B cell (primary cell): ENCODE results near the gene PTPRM. TPM values are rescaled to one million over a fixed set of nuclear protein-coding genes. Genes with fewer than 3 reads are reported as not detected.

Source experiments
- ATAC-seq: fragments of 200-7000 bp; cut with Tn5 transposase; one replicate; pipeline ENCODE4 v1.10.0; 2021; ENCODE audit warnings: low read depth, mild to moderate bottlenecking, moderate number of reproducible peaks, moderate library complexity
- CTCF ChIA-PET: fragments of 350-600 bp; sonication (Branson Sonifier 250); formaldehyde crosslinking; loops from one replicate; lab custom pipeline; 2021; ENCODE audit warnings: antibody characterized with exemption, inconsistent platforms; lab: Charles Lee
- POLR2A ChIA-PET: fragments of 350-600 bp; sonication (Branson Sonifier 250); formaldehyde crosslinking; loops from one replicate; lab custom pipeline; 2021; ENCODE audit warnings: antibody characterized with exemption; lab: Charles Lee
- DNase-seq: peaks from one replicate; pipeline ENCODE4 v3.0.0; 2013
- H2AFZ ChIP-seq: 2 replicates; pipeline ENCODE4 v1.6.1; 2012; ENCODE audit warnings: mild to moderate bottlenecking, low read depth, low read length; ENCODE audit not compliant: insufficient read depth, poor library complexity, severe bottlenecking
- H3K27ac ChIP-seq, 2 donors: 1 replicate in 1 of 2; 2 replicates in 1 of 2; pipeline ENCODE4 v1.5.1; 2012 to 2013; ENCODE audit warnings: low read length in 2 of 2, mild to moderate bottlenecking in 2 of 2, moderate library complexity in 1 of 2
- H3K27me3 ChIP-seq, 4 experiments: fragments of 200-600 bp in 1 of 4; sonication (generic) in 1 of 4; replicated peaks in 1 of 4; 1 replicate in 2 of 4; 2 replicates in 2 of 4; pipeline versions ENCODE4 v1.6.1 to v1.7.0; 2013 to 2016; ENCODE audit warnings: low read length in 3 of 4, mild to moderate bottlenecking in 2 of 4, mixed read lengths in 1 of 4, moderate library complexity in 1 of 4; ENCODE audit not compliant: insufficient read depth in 4 of 4, control insufficient read depth in 3 of 4; ENCODE audit errors: control extremely low read depth in 1 of 4
- H3K36me3 ChIP-seq, 2 experiments: replicated peaks in 1 of 2; 1 replicate in 1 of 2; 2 replicates in 1 of 2; pipeline versions ENCODE4 v1.6.1 to v1.7.1; 2013; ENCODE audit warnings: low read length in 1 of 2; ENCODE audit not compliant: insufficient read depth in 2 of 2, control insufficient read depth in 1 of 2; ENCODE audit errors: control extremely low read depth in 1 of 2, extremely low read depth in 1 of 2
- H3K4me1 ChIP-seq, 2 donors: fragments of 200-600 bp in 1 of 2; sonication (generic) in 1 of 2; 1 replicate in 1 of 2; 2 replicates in 1 of 2; pipeline versions ENCODE4 v1.5.1 to v1.6.1; 2013 to 2017; ENCODE audit warnings: low read length in 2 of 2; ENCODE audit not compliant: control insufficient read depth in 2 of 2, insufficient read depth in 2 of 2
- H3K4me2 ChIP-seq: replicated peaks from 2 replicates; pipeline ENCODE3; 2012; ENCODE audit warnings: mild to moderate bottlenecking, low read depth, low read length; ENCODE audit not compliant: poor library complexity, severe bottlenecking
- H3K4me3 ChIP-seq, 5 experiments: fragments of 200-600 bp in 1 of 5; sonication (generic) in 1 of 5; 1 replicate in 3 of 5; 2 replicates in 2 of 5; pipeline versions ENCODE4 v1.5.1 to v1.7.0; 2011 to 2016; ENCODE audit warnings: low read length in 4 of 5, mild to moderate bottlenecking in 4 of 5, low read depth in 2 of 5, control low read depth in 1 of 5, moderate library complexity in 1 of 5; ENCODE audit not compliant: insufficient read depth in 1 of 5; ENCODE audit errors: control extremely low read depth in 1 of 5, extremely low read depth in 1 of 5
- H3K79me2 ChIP-seq: fragments of 200-600 bp; sonication (generic); one replicate; pipeline ENCODE4 v1.6.0; 2016; ENCODE audit warnings: low read length; ENCODE audit not compliant: control insufficient read depth, insufficient read depth
- H3K9ac ChIP-seq: fragments of 200-600 bp; sonication (generic); 2 replicates; pipeline ENCODE4 v1.6.1; 2017; ENCODE audit warnings: mild to moderate bottlenecking, low read length, moderate library complexity
- H3K9me3 ChIP-seq, 3 donors: one replicate each; pipeline versions ENCODE4 v1.6.1 to v1.7.1; 2013; ENCODE audit warnings: low read length in 2 of 3; ENCODE audit not compliant: control insufficient read depth in 2 of 3, insufficient read depth in 1 of 3; ENCODE audit errors: control extremely low read depth in 1 of 3
- H4K20me1 ChIP-seq: 2 replicates; pipeline ENCODE4 v1.6.0; 2012; ENCODE audit warnings: mild to moderate bottlenecking, low read length; ENCODE audit not compliant: insufficient read depth, control insufficient read depth, poor library complexity, severe bottlenecking
- H3K27ac Mint-ChIP-seq: one replicate; pipeline ENCODE4 v1.8.0; 2021; ENCODE audit warnings: mixed read lengths
- H3K27me3 Mint-ChIP-seq: one replicate; pipeline ENCODE4 v1.8.0; 2021; ENCODE audit warnings: mixed read lengths
- H3K4me1 Mint-ChIP-seq: one replicate; pipeline ENCODE4 v1.8.0; 2021; ENCODE audit warnings: mixed read lengths
- H3K4me3 Mint-ChIP-seq: one replicate; pipeline ENCODE4 v1.8.0; 2021; ENCODE audit warnings: mixed read lengths
- H3K9me3 Mint-ChIP-seq: one replicate; pipeline ENCODE4 v1.8.0; 2022; ENCODE audit warnings: mixed read lengths; ENCODE audit not compliant: insufficient read depth
- CTCF ChIP-seq: fragments of 200-600 bp; IDR thresholded peaks from one replicate; pipeline ENCODE4 v1.8.0; 2022; ENCODE audit warnings: antibody characterized with exemption, mild to moderate bottlenecking
- EZH2 ChIP-seq: IDR thresholded peaks from 2 replicates; pipeline ENCODE4 v1.6.1; 2012; ENCODE audit warnings: borderline replicate concordance, low read depth, mild to moderate bottlenecking, moderate library complexity, low read length; ENCODE audit not compliant: insufficient read depth, poor library complexity, severe bottlenecking
- WGBS: methylation state at CpG from one replicate; pipeline ENCODE4 v1.1.5; 2013; ENCODE audit warnings: missing lambda C conversion rate; ENCODE audit not compliant: insufficient coverage; 5-methylcytosine and 5-hydroxymethylcytosine counted together
- intact Hi-C: fragments of 100-400 bp; cut with micrococcal nuclease; formaldehyde crosslinking; loops from one replicate; pipeline ENCODE4 v1.10.0; 2022
- polyA plus RNA-seq: library from polyadenylated mRNA; depleted of rRNA; stranded (reverse); fragments of >200 nt; gene quantifications from 2 replicates; pipeline ENCODE4 v1.2.3, GENCODE V29; 2012
- total RNA-seq, 2 donors: library from RNA; stranded (reverse); fragments of 120-200 nt in 1 of 2; gene quantifications; 1 replicate in 1 of 2; 2 replicates in 1 of 2; pipeline versions ENCODE4 v1.2.3 to v1.2.4, GENCODE V29; 2013 to 2022

PTPRM gene
- total and polyA plus RNA-seq, 2 donors (not counting 1 experiment from before 2014, with no cell fraction given), result 0.20 to 0.89 TPM

GRCh38 chr18:8389391-8390340, 822.5 kb downstream of the PTPRM start:
- no peak overlapping the region for H2AFZ ChIP-seq
- no peak overlapping the region for H3K27ac ChIP-seq
- ATAC-seq (no peak), DNase-seq (no peak)
- intact Hi-C loops, result no loop called here
- TF ChIP-seq EZH2 (no peak), CTCF (peak; percentile 13)
- no peaks in the 10 kb centered on the region for H3K36me3 ChIP-seq
- Mint-ChIP-seq H3K4me3 (no peak overlapping the region), H3K9me3 (no peaks in the 10 kb centered on the region), H3K27ac (no peak overlapping the region), H3K4me1 (no peaks in the 10 kb centered on the region), H3K27me3 (peaks cover 10% of the 10 kb centered on the region)
- H3K4me2 ChIP-seq, result no peak overlapping the region
- H3K9me3 ChIP-seq, result no peaks in the 10 kb centered on the region
- WGBS, result 72% methylated on average over 10 of the region's 14 CpGs
- no peaks in the 10 kb centered on the region for H3K4me1 ChIP-seq
- CTCF ChIA-PET, result no interaction called here
- POLR2A ChIA-PET, result no interaction called here
- no peaks in the 10 kb centered on the region for H3K27me3 ChIP-seq
- no peaks in the 10 kb centered on the region for H3K79me2 ChIP-seq
- H4K20me1 ChIP-seq, result no peaks in the 10 kb centered on the region
- no peak overlapping the region for H3K4me3 ChIP-seq
- no peak overlapping the region for H3K9ac ChIP-seq

- Histone ChIP-seq H3K9me3 (no peaks in the 10 kb centered on the region), H3K4me2 (no peak overlapping the region), H2AFZ (no peak overlapping the region), H3K79me2 (no peaks in the 10 kb centered on the region), H3K27me3 (no peaks in the 10 kb centered on the region), H3K36me3 (no peaks in the 10 kb centered on the region), H4K20me1 (no peaks in the 10 kb centered on the region), H3K9ac (no peak overlapping the region), H3K4me1 (no peaks in the 10 kb centered on the region), H3K27ac (no peak overlapping the region), H3K4me3 (no peak overlapping the region)
- DNase-seq, result no peak
- Mint-ChIP-seq H3K4me1 (no peaks in the 10 kb centered on the region), H3K27ac (no peak overlapping the region), H3K27me3 (peaks cover 10% of the 10 kb centered on the region), H3K4me3 (no peak overlapping the region), H3K9me3 (no peaks in the 10 kb centered on the region)
- ATAC-seq, result no peak
- intact Hi-C loops, result no loop called here
- ChIA-PET CTCF (no interaction called here), POLR2A (no interaction called here)
- TF ChIP-seq EZH2 (no peak), CTCF (no peak)
- 100% methylated on average over 1 of the region's 2 CpGs for whole genome bisulfite sequencing
Measured at GRCh38 chr18:8391068-8391467, 824.0 kb downstream of the PTPRM start.
